GM12878 (cell line): Measurements from ENCODE around the gene KDELR1.

Source experiments
- KAT2A ChIP-seq: conservative IDR thresholded peaks from 2 replicates; pipeline ENCODE4 v1.6.1; 2011; ENCODE audit warnings: low read depth, low read length; ENCODE audit not compliant: control insufficient read depth
- NBN ChIP-seq: fragments of 450-650 bp; IDR thresholded peaks from 2 replicates; pipeline ENCODE4 v1.6.1; 2016
- POLR2A ChIP-seq: IDR thresholded peaks from 2 replicates; pipeline ENCODE4 v1.6.1; 2011; ENCODE audit warnings: low read depth, mild to moderate bottlenecking, low read length
- RFX5 ChIP-seq: IDR thresholded peaks from 2 replicates; pipeline ENCODE4 v1.6.1; 2011; ENCODE audit warnings: low read depth, low read length, improper control_type of control experiment
- TF ChIP-seq, protein P1 (sequence below), 3 experiments: IDR thresholded peaks in 2 of 3; conservative IDR thresholded peaks in 1 of 3; 2 replicates each; pipeline ENCODE4 v1.5.1; 2011; ENCODE audit warnings: low read depth in 3 of 3, low read length in 3 of 3, mild to moderate bottlenecking in 3 of 3, control low read depth in 2 of 3, moderate library complexity in 2 of 3, inconsistent platforms in 1 of 3, mixed read lengths in 1 of 3; ENCODE audit not compliant: control insufficient read depth in 2 of 3, insufficient read depth in 1 of 3; ENCODE audit errors: extremely low read depth in 1 of 3
- TF ChIP-seq, protein P2 (sequence below): IDR thresholded peaks from 2 replicates; pipeline ENCODE4 v1.6.1; 2011; ENCODE audit warnings: borderline replicate concordance, low read depth, mild to moderate bottlenecking, moderate library complexity, mixed read lengths, low read length; ENCODE audit not compliant: insufficient read depth; ENCODE audit errors: extremely low read length

DNA sequence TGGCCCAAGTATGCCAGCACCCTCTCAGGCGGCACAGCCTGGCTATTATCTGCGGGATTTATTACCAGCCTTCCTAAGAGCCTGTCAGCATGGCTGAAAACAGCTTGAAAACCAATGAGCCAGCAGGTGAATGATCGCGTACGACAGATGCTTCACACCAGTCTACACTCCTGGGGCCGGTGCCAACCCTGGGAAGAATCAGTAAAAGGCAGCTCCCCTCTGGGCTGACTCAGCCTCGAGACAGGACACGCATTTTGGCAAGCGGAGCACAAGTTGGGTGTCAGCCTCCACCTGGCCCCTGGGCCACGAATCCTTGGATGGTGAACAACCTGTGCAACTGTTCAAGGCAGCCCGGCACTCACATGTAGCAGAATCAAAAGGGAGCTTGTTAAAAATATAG lies 50.4 kb downstream of the KDELR1 start:
- TF ChIP-seq, protein P1, sequence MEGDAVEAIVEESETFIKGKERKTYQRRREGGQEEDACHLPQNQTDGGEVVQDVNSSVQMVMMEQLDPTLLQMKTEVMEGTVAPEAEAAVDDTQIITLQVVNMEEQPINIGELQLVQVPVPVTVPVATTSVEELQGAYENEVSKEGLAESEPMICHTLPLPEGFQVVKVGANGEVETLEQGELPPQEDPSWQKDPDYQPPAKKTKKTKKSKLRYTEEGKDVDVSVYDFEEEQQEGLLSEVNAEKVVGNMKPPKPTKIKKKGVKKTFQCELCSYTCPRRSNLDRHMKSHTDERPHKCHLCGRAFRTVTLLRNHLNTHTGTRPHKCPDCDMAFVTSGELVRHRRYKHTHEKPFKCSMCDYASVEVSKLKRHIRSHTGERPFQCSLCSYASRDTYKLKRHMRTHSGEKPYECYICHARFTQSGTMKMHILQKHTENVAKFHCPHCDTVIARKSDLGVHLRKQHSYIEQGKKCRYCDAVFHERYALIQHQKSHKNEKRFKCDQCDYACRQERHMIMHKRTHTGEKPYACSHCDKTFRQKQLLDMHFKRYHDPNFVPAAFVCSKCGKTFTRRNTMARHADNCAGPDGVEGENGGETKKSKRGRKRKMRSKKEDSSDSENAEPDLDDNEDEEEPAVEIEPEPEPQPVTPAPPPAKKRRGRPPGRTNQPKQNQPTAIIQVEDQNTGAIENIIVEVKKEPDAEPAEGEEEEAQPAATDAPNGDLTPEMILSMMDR (IDR thresholded peaks at IDR 0.05 in 2 of 3, conservative IDR thresholded peaks at IDR 0.05 in 1 of 3; ENCODE audit: control insufficient read depth in 2 of 3, extremely low read depth in 1 of 3, insufficient read depth in 1 of 3, low read depth in 3 of 3, low read length in 3 of 3) = no peak
- TF ChIP-seq KAT2A (no peak), POLR2A (no peak), RFX5 (no peak), NBN (no peak)
- TF ChIP-seq, protein P2, sequence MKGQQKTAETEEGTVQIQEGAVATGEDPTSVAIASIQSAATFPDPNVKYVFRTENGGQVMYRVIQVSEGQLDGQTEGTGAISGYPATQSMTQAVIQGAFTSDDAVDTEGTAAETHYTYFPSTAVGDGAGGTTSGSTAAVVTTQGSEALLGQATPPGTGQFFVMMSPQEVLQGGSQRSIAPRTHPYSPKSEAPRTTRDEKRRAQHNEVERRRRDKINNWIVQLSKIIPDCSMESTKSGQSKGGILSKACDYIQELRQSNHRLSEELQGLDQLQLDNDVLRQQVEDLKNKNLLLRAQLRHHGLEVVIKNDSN = no peak
